ENCODE data around the gene DCST1.

GRCh38 chr1:155011004-155011416, 22.6 kb upstream of the DCST1 start:
- no peak for TF ChIP-seq CTCF (IDR thresholded peaks at IDR 0.05)
- no peak for TF ChIP-seq ZFX (IDR thresholded peaks at IDR 0.05; ENCODE audit: borderline replicate concordance)
